ENCODE data around the gene CHCHD2. TPM values are rescaled to one million over a fixed set of nuclear protein-coding genes. Genes with fewer than 3 reads are reported as not detected.
"Not testable (repeated sequence)": the region's sequence is repeated elsewhere in the genome, so short reads cannot be mapped to it uniquely, and the experiment has no call there.

The CHCHD2 gene
- total RNA-seq, 2 experiments from 2014 or later = 537 to 693 TPM

DNA sequence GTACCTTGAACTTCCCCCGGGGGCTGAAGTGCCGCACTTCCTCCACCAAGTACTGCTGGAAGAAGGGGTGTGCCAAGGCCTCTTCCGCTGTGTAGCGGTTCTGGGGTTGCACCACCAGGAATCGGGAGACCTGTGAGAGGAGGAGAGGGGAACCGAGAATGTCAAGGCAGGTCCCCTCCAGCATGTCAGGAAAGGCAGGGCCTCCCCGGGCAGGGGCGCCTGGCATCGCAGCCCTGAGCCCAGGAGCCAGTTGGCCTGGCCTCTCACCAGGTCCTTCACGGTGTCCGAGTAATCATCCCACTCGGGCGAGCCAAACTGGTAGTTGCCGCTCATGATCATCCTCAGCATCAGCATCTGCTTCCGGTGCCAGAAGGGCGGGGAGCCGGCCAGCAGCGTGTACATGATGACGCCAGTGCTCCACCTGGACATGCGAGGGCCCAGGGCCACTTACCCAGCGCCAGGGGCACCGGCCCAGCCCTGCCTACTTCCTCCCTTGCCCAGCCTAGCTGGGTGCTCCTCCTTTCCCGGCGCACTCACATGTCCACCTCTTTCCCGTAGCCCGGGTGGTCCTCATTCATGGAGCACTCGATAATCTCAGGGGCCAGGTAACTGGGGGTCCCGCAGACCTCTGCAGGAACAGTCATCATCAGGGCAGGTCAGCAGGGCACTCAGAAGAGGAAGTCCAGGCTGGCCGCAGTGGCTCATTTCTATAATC lies 24.5 kb downstream of the CHCHD2 start:
- no peaks in the 10 kb centered on the region for H3K9me3 Mint-ChIP-seq (ENCODE audit: low read depth)
- no peak overlapping the region for H3K27ac Mint-ChIP-seq
- H3K4me3 Mint-ChIP-seq = no peak overlapping the region
- H3K27me3 Mint-ChIP-seq = no peaks in the 10 kb centered on the region
- intact Hi-C loops (cut with DNase I, micrococcal nuclease) = no loop called here
- H3K4me1 Mint-ChIP-seq = no peaks in the 10 kb centered on the region
- ATAC-seq (no peak), DNase-seq (no peak)
- POLR2A ChIA-PET = no interaction called here
- CTCF ChIA-PET = no interaction called here
- H3K36me3 Mint-ChIP-seq (ENCODE audit: low read depth) = peaks cover 27% of the 10 kb centered on the region

DNA sequence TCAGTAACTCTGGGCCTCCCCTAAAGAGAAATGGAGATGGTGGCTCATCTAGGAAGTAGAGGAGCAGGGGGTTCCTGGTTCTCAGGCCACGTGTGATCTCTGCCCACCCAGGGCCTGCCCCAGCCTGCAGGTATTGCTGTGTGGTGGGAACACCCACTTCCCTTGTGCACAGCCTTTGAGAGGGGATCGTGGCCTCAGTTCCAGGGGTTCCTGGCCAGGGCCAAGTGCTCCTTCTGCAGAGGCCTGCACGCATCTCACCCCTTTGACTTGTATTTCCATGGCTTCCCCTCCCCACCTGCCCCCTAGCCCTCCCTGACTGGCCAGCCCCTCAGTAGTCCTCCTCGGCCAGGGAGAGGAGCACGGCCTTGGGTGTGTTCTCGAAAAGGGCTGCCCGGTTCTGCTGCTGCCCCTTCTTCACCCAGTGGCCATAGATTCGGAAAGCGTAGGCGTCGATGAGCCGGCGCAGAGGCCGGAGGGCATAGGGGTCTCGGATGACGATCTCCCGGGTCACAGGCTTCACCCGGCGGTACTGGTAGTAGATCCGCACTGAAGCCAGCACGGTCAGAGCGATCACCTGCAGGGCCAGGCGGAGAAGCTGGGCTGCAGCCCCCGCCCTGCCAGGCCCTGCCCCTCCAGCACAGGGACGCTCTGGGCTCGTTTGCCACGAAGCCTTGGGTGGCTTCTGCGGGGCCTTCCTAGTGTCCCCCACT lies 25.4 kb downstream of the CHCHD2 start:
- ATAC-seq; H3K27ac Mint-ChIP-seq; intact Hi-C loops (cut with DNase I, micrococcal nuclease); POLR2A ChIA-PET; H3K9me3 Mint-ChIP-seq (ENCODE audit: low read depth); CTCF ChIA-PET; H3K4me1 Mint-ChIP-seq; H3K4me3 Mint-ChIP-seq; DNase-seq; H3K27me3 Mint-ChIP-seq: not testable (repeated sequence)
- H3K36me3 Mint-ChIP-seq (ENCODE audit: low read depth) = peaks cover 28% of the 10 kb centered on the region

DNA sequence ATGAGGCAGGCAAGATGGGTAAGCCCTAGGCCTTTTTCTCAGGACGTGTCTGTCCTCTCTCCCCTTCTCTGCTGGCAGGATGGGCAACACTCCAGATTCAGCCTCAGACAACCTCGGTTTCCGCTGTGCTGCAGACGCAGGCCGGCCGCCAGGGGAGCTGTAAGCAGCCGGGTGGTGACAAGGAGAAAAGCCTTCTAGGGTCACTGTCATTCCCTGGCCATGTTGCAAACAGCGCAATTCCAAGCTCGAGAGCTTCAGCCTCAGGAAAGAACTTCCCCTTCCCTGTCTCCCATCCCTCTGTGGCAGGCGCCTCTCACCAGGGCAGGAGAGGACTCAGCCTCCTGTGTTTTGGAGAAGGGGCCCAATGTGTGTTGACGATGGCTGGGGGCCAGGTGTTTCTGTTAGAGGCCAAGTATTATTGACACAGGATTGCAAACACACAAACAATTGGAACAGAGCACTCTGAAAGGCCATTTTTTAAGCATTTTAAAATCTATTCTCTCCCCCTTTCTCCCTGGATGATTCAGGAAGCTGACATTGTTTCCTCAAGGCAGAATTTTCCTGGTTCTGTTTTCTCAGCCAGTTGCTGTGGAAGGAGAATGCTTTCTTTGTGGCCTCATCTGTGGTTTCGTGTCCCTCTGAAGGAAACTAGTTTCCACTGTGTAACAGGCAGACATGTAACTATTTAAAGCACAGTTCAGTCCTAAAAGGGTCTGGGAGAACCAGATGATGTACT lies 26.7 kb downstream of the CHCHD2 start:
- Mint-ChIP-seq H3K9me3 (ENCODE audit: low read depth) (no peaks in the 10 kb centered on the region), H3K4me3 (no peak overlapping the region), H3K27ac (no peak overlapping the region), H3K36me3 (ENCODE audit: low read depth) (peaks cover 30% of the 10 kb centered on the region), H3K27me3 (no peaks in the 10 kb centered on the region), H3K4me1 (no peaks in the 10 kb centered on the region)
- POLR2A ChIA-PET = interaction anchor here (1.1 kb wide), 1 partner anchor 25 kb away, joined by 3 read pairs; no protein-coding TSS in a partner anchor
- intact Hi-C loops (cut with DNase I, micrococcal nuclease) = no loop called here
- CTCF ChIA-PET = interaction anchor here (0.9 kb wide), 1 partner anchor 9 kb away, joined by 3 read pairs; no protein-coding TSS in a partner anchor
- DNase-seq (no peak), ATAC-seq (no peak)

DNA sequence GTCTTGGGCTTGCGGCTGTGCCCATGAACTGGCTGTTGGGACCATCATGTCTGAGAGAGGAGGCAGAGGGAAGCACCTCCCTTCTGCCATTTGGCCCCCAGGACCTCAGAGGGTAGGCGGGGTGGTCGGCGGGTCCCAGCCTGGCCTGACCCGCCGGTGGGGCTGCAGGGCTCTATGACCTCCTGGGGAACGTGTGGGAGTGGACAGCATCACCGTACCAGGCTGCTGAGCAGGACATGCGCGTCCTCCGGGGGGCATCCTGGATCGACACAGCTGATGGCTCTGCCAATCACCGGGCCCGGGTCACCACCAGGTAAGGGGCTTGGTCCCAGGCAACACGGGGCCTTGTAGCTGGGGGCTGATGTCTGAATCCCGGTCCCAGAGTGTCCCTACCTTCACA lies 28.1 kb downstream of the CHCHD2 start:
- H3K27ac Mint-ChIP-seq = no peak overlapping the region
- DNase-seq (no peak), ATAC-seq (no peak)
- POLR2A ChIA-PET = interaction anchor here (1.1 kb wide), 1 partner anchor 26 kb away, joined by 3 read pairs; no protein-coding TSS in a partner anchor
- H3K27me3 Mint-ChIP-seq = no peaks in the 10 kb centered on the region
- intact Hi-C loops (cut with DNase I, micrococcal nuclease) = no loop called here
- CTCF ChIA-PET = no interaction called here
- peaks cover 6% of the 10 kb centered on the region for H3K4me1 Mint-ChIP-seq
- no peaks in the 10 kb centered on the region for H3K9me3 Mint-ChIP-seq (ENCODE audit: low read depth)
- no peak overlapping the region for H3K4me3 Mint-ChIP-seq
- peaks cover 35% of the 10 kb centered on the region for H3K36me3 Mint-ChIP-seq (ENCODE audit: low read depth)

DNA sequence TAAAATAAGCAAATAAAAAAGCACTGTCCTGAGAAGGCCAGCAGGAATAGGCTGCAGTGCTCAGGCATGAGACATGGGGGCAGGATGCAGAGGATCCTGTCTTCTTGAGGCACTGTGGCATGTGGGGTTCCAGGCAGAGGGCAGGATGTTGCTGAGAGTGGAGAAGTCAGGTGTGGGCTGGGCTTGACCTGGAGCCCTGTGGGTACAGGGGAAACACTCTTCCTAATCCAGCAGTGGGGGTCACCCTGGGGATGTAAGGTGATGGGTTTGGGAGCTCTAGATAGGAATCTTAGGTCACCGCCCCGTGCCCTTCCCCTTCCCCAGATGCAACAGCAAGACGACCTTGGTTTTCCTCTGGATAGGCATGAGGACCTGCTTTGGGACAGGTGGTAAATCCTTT lies 28.6 kb downstream of the CHCHD2 start:
- Mint-ChIP-seq H3K27ac (no peak overlapping the region), H3K4me1 (peaks cover 6% of the 10 kb centered on the region), H3K36me3 (ENCODE audit: low read depth) (peaks cover 40% of the 10 kb centered on the region), H3K4me3 (no peak overlapping the region), H3K27me3 (no peaks in the 10 kb centered on the region), H3K9me3 (ENCODE audit: low read depth) (no peaks in the 10 kb centered on the region)
- ChIA-PET CTCF (interaction anchor here (0.7 kb wide), 1 partner anchor 653 kb away, joined by 3 read pairs; no protein-coding TSS in a partner anchor), POLR2A (no interaction called here)
- intact Hi-C loops (cut with DNase I, micrococcal nuclease) = no loop called here
- ATAC-seq = no peak
- no peak for DNase-seq

DNA sequence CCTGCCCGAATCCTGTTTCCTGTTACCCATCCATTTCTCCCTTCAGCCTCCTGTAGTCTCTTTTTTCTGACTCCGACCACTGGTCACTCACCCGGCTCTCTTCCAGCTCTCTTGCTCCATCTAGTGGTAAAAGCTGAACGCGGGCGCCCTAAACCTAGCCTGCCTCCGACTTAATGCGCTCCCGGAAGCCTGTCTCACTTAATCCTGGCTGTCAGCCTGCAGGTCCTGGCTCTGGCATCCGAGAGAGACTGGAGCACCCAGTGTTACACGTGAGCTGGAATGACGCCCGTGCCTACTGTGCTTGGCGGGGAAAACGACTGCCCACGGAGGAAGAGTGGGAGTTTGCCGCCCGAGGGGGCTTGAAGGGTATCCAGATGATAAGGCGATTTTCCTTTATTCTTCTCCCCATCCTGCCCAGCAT lies 31.9 kb downstream of the CHCHD2 start:
- no peak overlapping the region for H3K4me3 Mint-ChIP-seq
- ChIA-PET CTCF (interaction anchor here (0.6 to 6.3 kb wide), 15 partner anchors 9 to 748 kb away, joined by 3 to 41 read pairs (median 4); partner anchors contain the start of gene CHCHD2), POLR2A (interaction anchor here (0.6 kb wide), 1 partner anchor 163 kb away, joined by 3 read pairs; no protein-coding TSS in a partner anchor)
- DNase-seq = peak; percentile 78
- H3K9me3 Mint-ChIP-seq (ENCODE audit: low read depth) = no peaks in the 10 kb centered on the region
- no peaks in the 10 kb centered on the region for H3K27me3 Mint-ChIP-seq
- peaks cover 6% of the 10 kb centered on the region for H3K4me1 Mint-ChIP-seq
- H3K36me3 Mint-ChIP-seq (ENCODE audit: low read depth) = peaks cover 39% of the 10 kb centered on the region
- peak overlapping the region; percentile 11 for H3K27ac Mint-ChIP-seq
- intact Hi-C loops (cut with DNase I, micrococcal nuclease) = loop anchor here (1.0 kb wide), 2 partner anchors 69 to 433 kb away; no protein-coding TSS in a partner anchor
- peak; percentile 88 for ATAC-seq

DNA sequence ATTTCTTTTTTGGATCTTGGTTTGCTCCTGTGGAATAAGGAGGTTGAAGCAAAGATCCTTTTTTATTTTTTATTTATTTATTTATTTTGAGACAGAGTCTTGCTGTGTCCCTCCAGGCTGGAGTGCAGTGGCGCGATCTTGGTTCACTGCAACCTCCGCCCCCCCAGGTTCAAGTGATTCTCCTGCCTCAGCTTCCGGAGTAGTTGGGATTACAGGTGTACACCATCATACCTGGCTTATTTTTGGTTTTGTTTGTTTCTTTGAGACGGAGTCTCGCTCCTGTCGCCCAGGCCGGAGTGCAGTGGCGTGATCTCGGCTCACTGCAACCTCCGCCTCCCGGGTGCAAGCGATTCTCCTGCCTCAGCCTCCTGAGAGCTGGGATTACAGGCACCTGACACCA lies 39.9 kb downstream of the CHCHD2 start:
- Mint-ChIP-seq H3K36me3 (ENCODE audit: low read depth) (peaks cover 45% of the 10 kb centered on the region), H3K4me1 (peaks cover 28% of the 10 kb centered on the region)
- ATAC-seq; POLR2A ChIA-PET; DNase-seq; H3K27me3 Mint-ChIP-seq; intact Hi-C loops (cut with DNase I, micrococcal nuclease); H3K9me3 Mint-ChIP-seq (ENCODE audit: low read depth); H3K27ac Mint-ChIP-seq; H3K4me3 Mint-ChIP-seq: not testable (repeated sequence)
- CTCF ChIA-PET = interaction anchor here (0.6 to 2.4 kb wide), 4 partner anchors 8 to 105 kb away, joined by 3 to 11 read pairs (median 5); partner anchors contain the start of genes CCT6A and PSPH

DNA sequence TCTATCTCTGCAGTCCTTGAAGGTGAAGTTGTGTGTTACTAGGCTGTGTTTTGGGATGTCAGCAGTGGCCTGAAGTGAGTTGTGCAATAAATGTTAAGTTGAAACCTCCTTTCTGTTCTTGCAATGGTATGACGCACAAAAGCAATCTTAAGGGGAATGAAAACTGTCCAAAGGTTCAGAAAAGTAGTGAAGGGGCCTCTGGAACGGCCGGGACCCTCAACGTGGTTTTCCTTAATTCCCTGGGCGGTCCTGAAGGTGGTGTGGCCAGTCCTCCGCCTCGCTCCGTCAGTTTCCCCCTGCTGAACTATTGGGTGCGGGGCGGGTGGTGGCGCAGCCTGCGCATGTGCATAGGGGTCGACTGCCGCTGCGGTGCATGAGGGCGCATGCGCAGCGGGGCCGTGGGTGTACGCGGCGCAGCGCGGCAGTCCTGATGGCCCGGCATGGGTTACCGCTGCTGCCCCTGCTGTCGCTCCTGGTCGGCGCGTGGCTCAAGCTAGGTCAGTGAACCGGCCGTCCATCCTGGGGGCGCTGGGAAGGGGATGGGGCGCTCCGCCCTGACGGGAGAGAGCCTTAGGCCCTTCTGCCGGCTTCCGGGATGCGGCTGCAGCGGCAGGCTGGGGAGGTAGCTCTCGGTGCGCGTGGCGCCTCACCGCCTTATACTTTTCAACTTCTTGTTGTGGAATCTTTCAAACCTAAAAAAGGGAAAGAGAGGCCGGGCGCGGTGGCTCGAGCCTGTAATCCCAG lies 42.2 kb downstream of the CHCHD2 start, which contains the start of gene SUMF2:
Gene SUMF2 (plus strand): TSS at position 405 of the 744 bp plus-strand sequence. CDS start 26 bp downstream, at position 431.
- Mint-ChIP-seq H3K4me1 (peaks cover 45% of the 10 kb centered on the region), H3K27ac (peak within 1 kb of the TSS; percentile 91), H3K4me3 (peak within 1 kb of the TSS; percentile 91), H3K9me3 (ENCODE audit: low read depth) (no peaks in the 10 kb centered on the region), H3K27me3 (no peaks in the 10 kb centered on the region), H3K36me3 (ENCODE audit: low read depth) (peaks cover 54% of the 10 kb centered on the region)
- peak; percentile 93 for DNase-seq
- intact Hi-C loops (cut with DNase I, micrococcal nuclease) = loop anchor here (1.0 to 2.0 kb wide), 7 partner anchors 13 to 699 kb away; partner anchors contain the start of genes CCT6A (in 2 of the 2), CHCHD2 (in 2 of the 2), PSPH (in 2 of the 2) and LANCL2 (in 1 of the 2)
- ChIA-PET CTCF (interaction anchor here (0.7 to 1.7 kb wide), 5 partner anchors 8 to 57 kb away, joined by 3 to 6 read pairs (median 5); no protein-coding TSS in a partner anchor), POLR2A (interaction anchor here (0.5 to 1.9 kb wide), 3 partner anchors 13 to 291 kb away, joined by 3 to 14 read pairs (median 4); partner anchors contain the start of genes CCT6A and PSPH)
- peak; percentile 91 for ATAC-seq

DNA sequence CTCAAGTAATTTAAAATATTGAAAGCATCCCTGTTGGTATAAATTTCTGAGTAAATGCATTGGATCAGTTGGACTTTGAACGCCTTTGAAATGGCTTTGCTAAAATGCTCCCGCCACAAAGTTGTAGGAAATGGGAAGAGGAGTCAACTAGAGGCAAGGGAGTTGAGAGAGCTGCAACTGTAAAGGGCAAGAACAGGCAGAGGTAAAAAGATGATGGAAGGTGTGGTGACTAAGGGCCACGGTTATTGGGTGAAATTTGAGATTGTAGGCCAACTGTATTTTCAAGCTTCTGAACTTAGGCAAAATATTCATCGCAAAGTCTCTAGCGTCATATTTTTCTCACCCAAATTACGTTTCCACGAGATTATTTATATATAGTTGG lies 42.8 kb downstream of the CHCHD2 start:
- CTCF ChIA-PET = interaction anchor here (1.1 to 1.6 kb wide), 4 partner anchors 8 to 18 kb away, joined by 3 to 6 read pairs (median 4); partner anchors contain the start of genes CCT6A and PSPH

DNA sequence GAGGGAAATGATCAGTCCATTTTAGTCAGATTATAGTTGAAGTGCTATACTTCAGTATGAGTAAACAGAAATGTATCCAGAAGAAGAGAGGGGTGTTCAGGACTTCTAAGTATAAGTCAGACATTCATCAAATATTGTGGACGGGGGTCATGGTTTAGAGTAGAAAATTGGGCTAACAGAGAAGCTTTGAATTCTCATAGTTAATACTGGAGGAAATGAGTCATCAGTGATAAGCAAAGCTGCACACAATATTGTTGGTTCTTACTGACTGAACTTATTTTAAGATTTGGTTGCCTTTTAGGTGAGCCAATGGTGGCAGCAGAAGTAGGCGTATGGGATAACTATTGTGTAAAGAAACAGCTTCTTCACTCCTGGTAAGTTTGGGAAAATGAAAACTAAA lies 43.9 kb downstream of the CHCHD2 start:
- CTCF ChIA-PET = interaction anchor here (1.1 to 1.7 kb wide), 4 partner anchors 9 to 16 kb away, joined by 3 to 6 read pairs (median 4); partner anchors contain the start of genes CCT6A and PSPH
- DNase-seq = no peak
- intact Hi-C loops (cut with DNase I, micrococcal nuclease) = no loop called here
- H3K9me3 Mint-ChIP-seq (ENCODE audit: low read depth) = no peaks in the 10 kb centered on the region
- H3K4me1 Mint-ChIP-seq = peaks cover 53% of the 10 kb centered on the region
- peak overlapping the region; percentile 1 for H3K4me3 Mint-ChIP-seq
- peak overlapping the region; percentile 84 for H3K27ac Mint-ChIP-seq
- peaks cover 61% of the 10 kb centered on the region for H3K36me3 Mint-ChIP-seq (ENCODE audit: low read depth)
- no peaks in the 10 kb centered on the region for H3K27me3 Mint-ChIP-seq
- peak; percentile 30 for ATAC-seq
- POLR2A ChIA-PET = interaction anchor here (0.6 kb wide), 1 partner anchor 36 kb away, joined by 3 read pairs; no protein-coding TSS in a partner anchor

More for the DNA sequence above, 42.8 kb downstream of the CHCHD2 start:
- intact Hi-C loops (cut with DNase I, micrococcal nuclease) = no loop called here
- H3K27me3 Mint-ChIP-seq = no peaks in the 10 kb centered on the region
- H3K27ac Mint-ChIP-seq = peak overlapping the region; percentile 91
- peaks cover 53% of the 10 kb centered on the region for H3K36me3 Mint-ChIP-seq (ENCODE audit: low read depth)
- no peak for DNase-seq
- H3K9me3 Mint-ChIP-seq (ENCODE audit: low read depth) = no peaks in the 10 kb centered on the region
- peak overlapping the region; percentile 91 for H3K4me3 Mint-ChIP-seq
- peaks cover 49% of the 10 kb centered on the region for H3K4me1 Mint-ChIP-seq
- ATAC-seq = no peak
- POLR2A ChIA-PET = interaction anchor here (0.6 kb wide), 1 partner anchor 24 kb away, joined by 3 read pairs; no protein-coding TSS in a partner anchor
